Measurements from ENCODE around the gene ERICH4. TPM values are rescaled to one million over a fixed set of nuclear protein-coding genes. Genes with fewer than 3 reads are reported as not detected.

ERICH4 gene
- total and polyA plus RNA-seq, 2 of the 13 experiments (the other 11 are each of a cell fraction or from before 2014, with no cell fraction given), result 0.40 to 0.64 TPM

GRCh38 chr19:41426116-41426841 lies 16.7 kb upstream of the ERICH4 start (continued):
- no peak for TF ChIP-seq HCFC1 (IDR thresholded peaks at IDR 0.05; ENCODE audit: low read depth, low read length)
- no peak for TF ChIP-seq NCOA5 (CRISPR knock-in tag; IDR thresholded peaks at IDR 0.05)
- TF ChIP-seq DDIT3 (CRISPR knock-in tag; IDR thresholded peaks at IDR 0.05), result no peak
- TF ChIP-seq SNAI1 (CRISPR knock-in tag; IDR thresholded peaks at IDR 0.05; ENCODE audit: borderline replicate concordance), result no peak
- no peak for TF ChIP-seq ATF7 (IDR thresholded peaks at IDR 0.05)
- no peak for TF ChIP-seq ATF7 (CRISPR knock-in tag; IDR thresholded peaks at IDR 0.05)
- no peak for TF ChIP-seq MIER2 (CRISPR knock-in tag; IDR thresholded peaks at IDR 0.05)
- no peak for TF ChIP-seq ZFYVE20 (CRISPR knock-in tag; IDR thresholded peaks at IDR 0.05; ENCODE audit: borderline replicate concordance, low read depth)
- TF ChIP-seq AGO2 (optimal IDR thresholded peaks at IDR 0.05; ENCODE audit: low read depth, low read length), result peak; percentile 54
- TF ChIP-seq KAT7 (CRISPR knock-in tag; IDR thresholded peaks at IDR 0.05; ENCODE audit: borderline replicate concordance), result no peak
- no peak for TF ChIP-seq BCLAF1 (IDR thresholded peaks at IDR 0.05)
- TF ChIP-seq ZNF589 (CRISPR knock-in tag; conservative IDR thresholded peaks at IDR 0.05), result no peak
- peak; percentile 61 for TF ChIP-seq ZBTB38 (CRISPR knock-in tag; IDR thresholded peaks at IDR 0.05)

Measured in HepG2 (cell line).